Measurements from ENCODE around the gene CEACAM1.
"Not testable (repeated sequence)": the region's sequence is repeated elsewhere in the genome, so short reads cannot be mapped to it uniquely, and the experiment has no call there.

Gene CEACAM1

DNA sequence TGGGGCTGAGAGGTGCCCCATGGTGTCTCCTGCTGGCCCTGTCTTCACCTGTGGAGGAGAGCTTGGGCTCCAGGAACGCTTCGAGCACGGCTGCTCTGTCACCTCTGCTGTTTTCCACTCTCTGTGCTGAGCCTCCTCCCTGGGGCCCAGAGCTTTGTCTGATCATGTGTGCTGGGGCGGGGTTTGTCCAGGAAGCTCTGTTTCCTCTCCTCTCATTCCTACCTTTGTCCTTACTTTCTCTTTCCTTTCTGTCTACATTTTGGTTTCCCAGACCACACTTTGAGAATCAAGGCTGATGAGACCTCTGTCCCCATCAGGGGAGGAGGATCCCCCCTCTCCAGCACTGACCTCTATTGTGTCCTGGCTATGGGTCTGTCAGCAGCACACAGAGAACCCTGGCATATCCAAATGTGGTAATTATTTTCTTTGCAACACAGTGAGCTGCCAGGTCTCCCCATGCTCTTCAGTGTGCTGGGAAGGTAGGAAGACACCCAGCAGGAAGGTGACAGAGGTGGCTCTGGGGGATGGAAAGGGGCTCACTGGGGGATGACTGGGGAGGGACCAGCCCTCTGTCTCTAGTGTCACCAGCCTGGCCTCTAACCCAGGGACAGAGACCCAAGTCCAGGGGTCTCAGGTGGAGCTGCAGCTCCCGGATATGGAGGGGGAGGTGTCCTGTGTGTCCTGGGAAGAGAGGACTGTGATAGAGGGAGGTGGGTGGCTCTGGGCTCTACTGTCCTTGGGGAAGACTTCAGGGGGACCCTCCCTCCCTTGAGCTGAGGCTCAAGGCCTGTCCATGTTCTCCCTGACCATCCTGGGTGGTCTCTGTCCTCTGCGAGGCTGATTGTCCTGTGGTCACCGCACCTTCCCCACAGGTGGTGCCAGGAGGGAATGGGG, at the start of gene CEACAM1:
Gene CEACAM1, minus strand, starts transcription at position 128 of the 894 bp plus-strand sequence. Its CDS starts 107 bp downstream, at position 21.
- H3K4me3 ChIP-seq (ENCODE audit: low read depth, low read length) = no peak within 1 kb of the TSS

DNA sequence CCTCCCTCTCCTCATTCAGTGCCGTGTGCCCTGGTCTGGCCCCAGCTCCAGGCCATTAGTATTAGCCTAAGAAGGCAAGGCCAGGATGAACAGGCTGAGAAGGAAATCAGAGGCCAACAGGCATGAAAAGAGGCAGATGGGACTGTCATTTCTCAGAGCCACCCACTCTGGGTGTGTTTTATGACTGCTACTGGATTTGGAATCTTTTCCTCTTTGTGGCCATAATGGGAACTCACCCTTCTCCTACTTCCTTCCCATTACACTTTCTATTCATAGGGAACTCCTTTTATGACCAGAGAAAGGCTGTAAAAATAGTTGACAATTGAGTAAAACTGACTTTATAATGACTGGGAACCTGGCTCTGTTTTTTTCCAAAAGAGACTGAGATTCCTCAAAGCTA, 48.7 kb upstream of the CEACAM1 start:
- no peak overlapping the region for H3K4me3 ChIP-seq (ENCODE audit: low read depth, low read length)

- H3K4me3 ChIP-seq (ENCODE audit: low read depth, low read length) = no peak overlapping the region
Measured at GRCh38 chr19:42576241-42576640, 48.0 kb upstream of the CEACAM1 start.

- H3K4me3 ChIP-seq (ENCODE audit: low read depth, low read length) = no peak overlapping the region
Measured at GRCh38 chr19:42573642-42574041, 45.4 kb upstream of the CEACAM1 start.

DNA sequence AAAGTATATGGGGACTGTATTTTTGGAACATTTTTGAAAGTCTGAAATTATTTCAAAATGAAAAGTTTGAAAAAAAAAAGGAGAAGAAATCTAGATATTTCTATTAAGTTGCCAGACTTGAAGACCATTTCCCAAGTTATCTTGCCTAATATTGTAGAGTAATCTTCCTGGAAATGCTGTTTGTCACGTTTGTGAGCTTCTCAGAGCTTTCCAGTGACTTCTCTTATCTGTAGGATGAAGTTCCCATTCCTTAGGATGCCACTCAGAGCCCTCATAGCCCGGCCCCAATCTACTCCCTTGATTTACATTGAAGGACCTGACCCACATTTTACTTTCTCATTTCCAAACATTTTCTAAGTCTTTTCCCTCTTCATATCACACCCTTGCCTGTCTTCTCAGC, 42.8 kb upstream of the CEACAM1 start:
- H3K4me3 ChIP-seq (ENCODE audit: low read depth, low read length) = no peak overlapping the region

DNA sequence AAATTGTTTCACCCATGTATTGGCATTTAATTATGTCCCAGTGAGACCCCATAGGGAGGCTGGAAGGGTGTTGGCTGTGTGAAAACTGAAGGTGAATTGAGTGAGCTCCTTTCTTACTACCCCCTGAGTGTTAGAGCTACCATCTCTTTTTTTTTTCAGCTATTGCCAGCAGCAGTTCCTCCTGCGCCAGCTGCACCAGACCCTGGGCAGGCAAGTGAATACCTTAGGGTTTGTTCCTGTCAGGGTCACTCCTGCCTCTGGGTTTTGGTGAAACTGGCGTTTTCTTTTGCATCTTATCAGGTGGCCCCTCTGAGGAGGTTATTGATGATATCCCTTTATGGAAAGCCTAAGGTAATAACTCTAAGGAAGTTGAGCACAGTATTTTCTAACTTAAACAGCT, 40.9 kb upstream of the CEACAM1 start:
- H3K4me3 ChIP-seq (ENCODE audit: low read depth, low read length) = no peak overlapping the region

DNA sequence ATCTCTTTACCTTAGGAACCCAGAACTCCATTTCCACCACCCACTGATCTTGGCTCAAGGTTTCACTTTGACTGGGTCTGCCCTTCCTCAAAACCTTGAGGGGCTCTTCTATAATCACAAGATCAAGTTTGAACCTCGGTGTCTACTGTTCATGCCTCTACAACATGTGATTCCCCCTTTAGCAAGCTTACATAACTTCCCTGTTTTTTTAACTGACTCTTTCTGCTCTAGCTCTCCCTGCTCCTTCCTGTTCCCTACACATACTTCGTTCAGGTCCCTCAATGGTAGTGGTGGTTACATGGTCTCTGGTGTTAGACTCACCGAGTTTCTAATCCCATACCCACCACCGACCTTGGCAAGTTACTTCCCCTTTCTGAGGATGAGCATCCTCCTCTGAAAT, 39.7 kb upstream of the CEACAM1 start:
- no peak overlapping the region for H3K4me3 ChIP-seq (ENCODE audit: low read depth, low read length)

GRCh38 chr19:42567567-42567966, 39.3 kb upstream of the CEACAM1 start:
- H3K4me3 ChIP-seq (ENCODE audit: low read depth, low read length) = no peak overlapping the region

GRCh38 chr19:42563352-42564210, 35.3 kb upstream of the CEACAM1 start:
- H3K4me3 ChIP-seq (ENCODE audit: low read depth, low read length) = no peak overlapping the region

DNA sequence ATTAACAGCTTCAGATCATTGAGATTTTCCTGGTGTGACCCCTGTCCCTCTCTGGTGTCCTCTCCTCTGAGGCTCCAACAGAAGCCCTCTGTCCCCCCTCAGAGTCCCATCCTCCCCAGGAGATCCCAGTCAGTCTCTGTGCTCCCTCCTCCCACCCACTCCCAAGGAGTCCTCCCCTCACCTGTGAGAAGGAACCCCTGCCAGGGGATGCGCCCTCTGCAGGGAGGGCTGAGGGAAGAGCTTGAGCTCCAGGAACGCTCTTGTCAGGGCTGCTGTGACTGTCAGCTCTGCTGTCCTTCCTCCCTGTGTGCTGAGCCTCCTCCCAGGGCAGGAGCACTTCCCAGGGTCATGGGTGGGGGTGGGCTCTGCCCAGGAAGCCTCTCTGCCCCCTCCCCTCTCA, 33.2 kb upstream of the CEACAM1 start:
- H3K4me3 ChIP-seq (ENCODE audit: low read depth, low read length) = no peak overlapping the region

- no peak overlapping the region for H3K4me3 ChIP-seq (ENCODE audit: low read depth, low read length)
Measured at GRCh38 chr19:42560731-42561130, 32.5 kb upstream of the CEACAM1 start.

DNA sequence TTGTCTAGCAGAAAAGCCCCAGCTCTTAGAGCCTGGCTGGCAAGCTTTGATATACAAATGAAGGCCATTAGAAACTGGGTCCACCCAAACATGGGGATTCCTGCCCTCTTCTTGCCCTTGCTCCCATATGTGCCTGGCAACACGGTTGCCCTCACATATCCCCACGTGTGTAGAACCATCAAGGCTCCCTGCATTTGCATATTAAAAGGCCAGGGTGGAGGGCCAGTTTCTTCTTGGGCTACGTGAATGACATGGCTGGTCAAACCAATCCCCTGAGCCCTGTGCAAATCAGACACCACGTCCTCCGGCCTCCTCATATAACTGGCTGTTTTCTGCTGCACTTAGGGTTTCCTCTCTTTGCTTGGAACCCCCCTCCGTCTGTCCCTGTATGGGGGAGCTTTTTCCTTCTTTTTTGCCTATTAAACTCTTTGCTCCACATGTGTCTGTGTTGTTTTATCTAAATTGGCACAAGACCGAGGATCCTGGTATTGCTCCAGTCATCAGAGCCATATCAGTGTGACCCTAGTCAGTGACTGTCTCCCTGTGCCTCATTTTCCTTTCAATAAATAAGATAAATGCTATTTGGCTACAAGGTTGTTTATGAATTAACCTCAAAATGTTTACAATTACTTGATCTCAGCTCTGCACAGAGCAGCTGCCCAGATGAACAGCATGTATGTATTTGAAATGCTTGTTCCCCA, 30.3 kb upstream of the CEACAM1 start:
- H3K4me3 ChIP-seq (ENCODE audit: low read depth, low read length) = no peak overlapping the region

DNA sequence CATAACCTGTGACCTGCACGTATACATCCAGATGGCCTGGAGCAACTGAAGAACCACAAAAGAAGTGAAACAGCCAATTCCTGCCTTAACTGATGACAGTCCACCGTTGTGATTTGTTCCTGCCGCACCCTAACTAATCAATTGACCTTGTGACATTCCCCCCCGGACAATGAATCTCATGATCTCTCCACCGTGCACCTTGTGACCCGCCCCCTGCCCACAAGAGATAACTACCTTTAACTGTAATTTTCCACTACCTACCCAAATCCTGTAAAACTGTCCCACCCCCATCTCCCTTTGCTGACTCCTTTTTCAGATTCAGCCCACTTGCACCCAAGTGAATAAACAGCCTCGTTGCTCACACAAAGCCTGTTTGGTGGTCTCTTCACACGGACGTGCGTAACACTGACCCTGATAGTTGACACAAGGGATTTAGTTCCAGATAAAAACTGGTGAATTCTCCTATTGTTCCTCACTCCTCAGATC, 29.1 kb upstream of the CEACAM1 start:
- not testable (repeated sequence) for H3K4me3 ChIP-seq (ENCODE audit: low read depth, low read length)

DNA sequence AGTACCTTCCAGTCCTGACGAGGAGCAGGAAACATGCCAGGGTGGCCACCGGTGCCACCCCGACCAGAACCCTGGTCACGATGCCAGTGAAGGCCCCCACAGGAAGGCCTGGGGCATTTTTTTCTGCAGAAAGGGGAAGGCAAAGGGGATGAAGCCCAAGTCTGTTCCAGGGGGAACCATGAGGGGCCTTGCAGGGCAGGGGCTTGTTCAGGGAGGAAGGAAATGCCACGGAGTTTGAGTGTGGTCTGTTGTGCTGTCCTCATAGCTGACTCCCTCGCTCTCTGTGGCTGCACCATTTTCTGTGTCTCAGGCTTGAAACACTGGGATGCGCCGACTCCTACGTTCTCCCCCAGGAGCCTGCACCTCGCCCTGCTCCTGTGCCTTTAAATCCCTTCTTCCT, 27.5 kb upstream of the CEACAM1 start:
- H3K4me3 ChIP-seq (ENCODE audit: low read depth, low read length) = no peak overlapping the region

- H3K4me3 ChIP-seq (ENCODE audit: low read depth, low read length) = no peak overlapping the region
Measured at GRCh38 chr19:42555317-42555716, 27.0 kb upstream of the CEACAM1 start.

GRCh38 chr19:42554046-42554575, 25.8 kb upstream of the CEACAM1 start:
- no peak overlapping the region for H3K4me3 ChIP-seq (ENCODE audit: low read depth, low read length)

DNA sequence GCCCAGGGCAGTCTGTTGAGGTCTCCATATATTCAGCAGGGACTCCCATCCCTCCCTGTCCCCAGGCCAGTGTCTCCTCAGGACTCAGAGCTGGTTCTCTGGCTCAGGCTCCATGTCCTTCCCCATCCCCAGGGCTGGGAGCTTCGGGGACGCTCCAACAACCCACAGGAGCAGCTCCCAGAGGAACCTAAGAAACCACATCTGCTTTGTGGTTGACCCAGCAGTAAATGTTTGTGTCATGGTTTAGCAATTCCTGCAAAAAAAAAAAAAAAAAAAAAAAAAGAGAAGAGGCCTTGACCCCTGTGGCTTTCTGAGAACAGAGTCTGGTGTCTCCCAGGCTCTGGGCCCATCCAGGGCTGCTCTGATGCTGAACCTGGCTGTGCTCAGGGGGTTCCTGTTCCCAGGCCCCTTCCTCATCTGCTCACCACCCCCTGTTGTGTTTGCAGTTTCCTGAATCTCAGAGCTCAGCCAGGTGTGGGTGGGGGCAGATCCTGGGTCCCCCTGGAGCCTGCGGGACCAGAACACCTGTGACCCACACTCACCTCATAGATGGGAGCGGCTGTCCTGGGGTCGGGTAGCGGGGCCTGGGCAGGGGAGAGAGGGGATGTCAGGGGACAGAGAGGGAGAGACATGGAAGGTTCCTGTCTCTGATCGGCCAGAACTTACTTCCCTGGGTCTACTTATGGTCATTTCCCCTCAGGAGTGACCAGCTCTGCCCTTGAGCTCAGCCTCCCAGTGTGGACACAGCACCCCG, 25.2 kb upstream of the CEACAM1 start:
- H3K4me3 ChIP-seq (ENCODE audit: low read depth, low read length) = no peak overlapping the region

DNA sequence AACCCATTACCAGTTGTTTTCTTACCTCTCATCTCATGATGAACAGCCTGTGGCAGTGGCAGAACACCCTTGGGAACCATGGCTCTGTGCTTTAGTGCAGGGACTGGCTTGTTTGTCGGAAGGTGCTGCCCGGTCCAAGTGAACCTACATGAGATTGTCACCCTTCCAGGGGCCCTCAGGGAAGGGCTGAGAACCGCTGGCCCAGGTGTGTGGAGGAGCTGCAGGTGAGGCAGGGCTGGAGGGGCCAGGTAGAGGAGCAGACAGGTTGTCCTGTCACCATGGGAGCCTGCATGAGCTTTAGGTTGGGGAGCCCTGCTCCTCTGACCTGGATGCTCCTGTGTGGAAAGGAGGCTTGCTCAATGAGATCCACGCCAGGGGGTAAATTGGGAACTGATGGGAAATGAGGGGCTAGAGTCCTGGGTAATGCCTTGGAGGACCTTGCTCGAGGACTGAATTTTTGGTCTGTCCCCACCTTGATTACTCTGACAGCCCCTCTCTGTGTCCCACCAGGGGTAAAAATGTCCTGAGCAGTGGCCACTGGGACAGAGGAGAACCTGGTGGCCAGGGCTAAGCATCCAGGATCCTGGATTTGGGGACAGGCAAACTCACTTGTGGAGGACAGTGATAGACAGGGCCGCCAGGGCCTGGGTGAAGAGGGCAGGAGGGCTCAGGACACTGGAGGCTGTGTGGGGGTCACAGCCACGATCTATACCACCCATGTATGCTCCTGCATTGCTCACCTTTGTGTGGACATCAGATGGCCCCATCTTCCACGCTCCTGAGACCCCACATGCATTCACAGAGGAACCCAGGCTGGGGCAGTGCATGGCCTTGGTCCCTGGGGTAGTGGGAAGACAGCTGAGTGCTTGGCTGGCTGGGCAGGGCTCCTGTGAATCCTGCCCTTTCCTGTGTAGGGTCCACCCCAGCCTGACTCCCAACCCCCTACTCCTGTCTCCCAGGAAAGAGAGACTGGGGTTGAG, 24.1 kb upstream of the CEACAM1 start:
- no peak overlapping the region for H3K4me3 ChIP-seq (ENCODE audit: low read depth, low read length)

- not testable (repeated sequence) for H3K4me3 ChIP-seq (ENCODE audit: low read depth, low read length)
Measured at GRCh38 chr19:42550521-42550920, 22.2 kb upstream of the CEACAM1 start.
